ENCODE data around the gene PTPN23. TPM values are rescaled to one million over a fixed set of nuclear protein-coding genes. Genes with fewer than 3 reads are reported as not detected.

PTPN23 gene
- total and polyA plus RNA-seq, 2 experiments from 2014 or later, result 11.9 to 20.5 TPM

GRCh38 chr3:47409688-47410416, 29.0 kb downstream of the PTPN23 start:
- Histone ChIP-seq H3K27me3 (no peaks in the 10 kb centered on the region), H3K4me3 (no peak overlapping the region), H3K79me2 (no peaks in the 10 kb centered on the region), H3K36me3 (replicated peaks; ENCODE audit: insufficient read depth, low read depth) (no peaks in the 10 kb centered on the region), H3K4me1 (ENCODE audit: insufficient read depth) (peaks cover 9% of the 10 kb centered on the region), H2AFZ (no peak overlapping the region), H3K27ac (no peak overlapping the region), H4K20me1 (ENCODE audit: insufficient read depth, poor library complexity, severe bottlenecking) (peaks cover 3% of the 10 kb centered on the region), H3K9me2 (replicated peaks; ENCODE audit: insufficient read depth) (no peaks in the 10 kb centered on the region), H3K9me3 (ENCODE audit: low read depth) (no peaks in the 10 kb centered on the region), H3K4me2 (no peak overlapping the region)
- TF ChIP-seq EZH2 (IDR thresholded peaks at IDR 0.05; ENCODE audit: borderline replicate concordance) (no peak), CTCF (IDR thresholded peaks at IDR 0.05; ENCODE audit: poor library complexity) (no peak), EZH2phosphoT487 (IDR thresholded peaks at IDR 0.05; ENCODE audit: low read depth, severe bottlenecking, unreplicated experiment) (no peak)
- 94% methylated on average over 21 of the region's 26 CpGs for WGBS (ENCODE audit: low lambda C conversion rate, missing lambda C conversion rate)
- DNase-seq (ENCODE audit: low spot score), result no peak

GRCh38 chr3:47410417-47410720, 29.5 kb downstream of the PTPN23 start:
- Histone ChIP-seq H4K20me1 (ENCODE audit: insufficient read depth, poor library complexity, severe bottlenecking) (no peaks in the 10 kb centered on the region), H2AFZ (no peak overlapping the region), H3K27ac (no peak overlapping the region), H3K4me1 (ENCODE audit: insufficient read depth) (peaks cover 4% of the 10 kb centered on the region), H3K9me2 (replicated peaks; ENCODE audit: insufficient read depth) (no peaks in the 10 kb centered on the region), H3K79me2 (no peaks in the 10 kb centered on the region), H3K9me3 (ENCODE audit: low read depth) (no peaks in the 10 kb centered on the region), H3K36me3 (replicated peaks; ENCODE audit: insufficient read depth, low read depth) (no peaks in the 10 kb centered on the region), H3K4me3 (no peak overlapping the region), H3K4me2 (no peak overlapping the region), H3K27me3 (no peaks in the 10 kb centered on the region)
- no peak for TF ChIP-seq EZH2 (IDR thresholded peaks at IDR 0.05; ENCODE audit: borderline replicate concordance)
- TF ChIP-seq EZH2phosphoT487 (IDR thresholded peaks at IDR 0.05; ENCODE audit: low read depth, severe bottlenecking, unreplicated experiment), result no peak
- no peak for TF ChIP-seq CTCF (IDR thresholded peaks at IDR 0.05; ENCODE audit: poor library complexity)
- no CpG with 5 or more reads among the region's 10 CpGs for WGBS (ENCODE audit: low lambda C conversion rate, missing lambda C conversion rate)
- no peak for DNase-seq (ENCODE audit: low spot score)

- H3K27me3 ChIP-seq, result no peaks in the 10 kb centered on the region
- no peak overlapping the region for H3K4me2 ChIP-seq
- no peak for DNase-seq (ENCODE audit: low spot score)
- H3K9me3 ChIP-seq (ENCODE audit: low read depth), result no peaks in the 10 kb centered on the region
- H3K4me3 ChIP-seq, result no peak overlapping the region
- no peaks in the 10 kb centered on the region for H3K79me2 ChIP-seq
- peaks cover 4% of the 10 kb centered on the region for H3K4me1 ChIP-seq (ENCODE audit: insufficient read depth)
- no peaks in the 10 kb centered on the region for H3K9me2 ChIP-seq (replicated peaks; ENCODE audit: insufficient read depth)
- no peak overlapping the region for H2AFZ ChIP-seq
- WGBS (ENCODE audit: low lambda C conversion rate, missing lambda C conversion rate), result 97% methylated on average over 24 of the region's 30 CpGs
- TF ChIP-seq EZH2 (IDR thresholded peaks at IDR 0.05; ENCODE audit: borderline replicate concordance) (no peak), CTCF (IDR thresholded peaks at IDR 0.05; ENCODE audit: poor library complexity) (no peak)
- no peaks in the 10 kb centered on the region for H4K20me1 ChIP-seq (ENCODE audit: insufficient read depth, poor library complexity, severe bottlenecking)
- H3K36me3 ChIP-seq (replicated peaks; ENCODE audit: insufficient read depth, low read depth), result no peaks in the 10 kb centered on the region
- H3K27ac ChIP-seq, result no peak overlapping the region
Measured at GRCh38 chr3:47410801-47411646, 30.2 kb downstream of the PTPN23 start.
